Subcutaneous abdominal adipose tissue (tissue), 5 donors: ENCODE measurements around the gene FYN.

Experiments
- H3K27ac ChIP-seq: one replicate; pipeline ENCODE4 v1.7.0; 2013; ENCODE audit warnings: low read depth, mild to moderate bottlenecking, inconsistent platforms, low read length, moderate library complexity
- H3K27me3 ChIP-seq, 5 donors: one replicate each; pipeline ENCODE4 v1.7.0; 2013; ENCODE audit warnings: low read length in 5 of 5, inconsistent platforms in 1 of 5; ENCODE audit not compliant: control insufficient read depth in 5 of 5, insufficient read depth in 4 of 5
- H3K36me3 ChIP-seq, 5 donors: one replicate each; pipeline ENCODE4 v1.7.0; 2013; ENCODE audit warnings: low read length in 5 of 5; ENCODE audit not compliant: control insufficient read depth in 5 of 5, insufficient read depth in 5 of 5
- H3K4me1 ChIP-seq, 5 donors: one replicate each; pipeline ENCODE4 v1.7.0; 2013; ENCODE audit warnings: low read length in 5 of 5, mild to moderate bottlenecking in 3 of 5, moderate library complexity in 1 of 5; ENCODE audit not compliant: control insufficient read depth in 5 of 5, insufficient read depth in 5 of 5
- H3K4me3 ChIP-seq, 5 donors: one replicate each; pipeline ENCODE4 v1.7.0; 2013; ENCODE audit warnings: low read length in 5 of 5, low read depth in 1 of 5
- H3K9ac ChIP-seq, 5 donors: one replicate each; pipeline ENCODE4 v1.7.0; 2013; ENCODE audit warnings: low read length in 5 of 5, mild to moderate bottlenecking in 4 of 5, moderate library complexity in 3 of 5
- H3K9me3 ChIP-seq, 5 donors: one replicate each; pipeline ENCODE4 v1.7.0; 2013; ENCODE audit warnings: low read length in 5 of 5; ENCODE audit not compliant: control insufficient read depth in 5 of 5
- donor health status: healthy.
- donor health status: healthy.
- donor health status: healthy.
- donor health status: healthy.
- donor health status: healthy.

FYN gene

DNA sequence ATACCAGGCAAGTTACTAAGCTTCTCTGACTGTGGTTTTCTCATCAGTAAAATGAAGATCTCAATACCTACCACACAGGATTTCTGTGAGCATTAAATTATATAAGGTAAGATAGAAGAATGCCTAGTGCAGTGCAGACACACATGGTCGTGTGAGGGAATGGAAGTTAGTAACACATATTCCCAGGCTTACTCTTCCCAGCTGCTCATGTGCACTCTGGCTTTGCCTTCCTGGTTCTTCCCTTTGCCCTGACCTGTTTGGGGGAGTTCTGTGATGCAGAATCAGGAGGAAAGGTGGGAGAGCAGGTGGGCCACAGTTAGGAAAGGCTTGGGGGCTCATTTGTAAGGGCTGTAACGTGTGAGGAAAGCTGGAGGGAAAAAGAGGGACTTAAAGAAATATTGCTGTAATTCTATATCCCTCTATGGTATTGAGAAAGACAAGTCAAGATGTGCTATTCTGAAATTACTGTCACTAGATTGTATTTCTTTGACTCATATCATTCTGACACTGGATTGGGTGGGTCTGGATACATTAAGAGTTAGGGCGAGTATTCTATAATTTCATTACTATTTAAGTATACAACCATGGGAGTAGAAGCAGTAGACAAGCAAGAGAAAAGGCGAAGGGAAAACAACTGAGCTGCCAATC lies 47.7 kb downstream of the FYN start:
- Histone ChIP-seq H3K4me3 (no peak overlapping the region), H3K27ac (no peak overlapping the region), H3K27me3 (no peaks in the 10 kb centered on the region), H3K9ac (no peak overlapping the region), H3K36me3 (peaks cover 0 to 3% (median 0%) of the 10 kb centered on the region in 5 donors), H3K9me3 (no peaks in the 10 kb centered on the region), H3K4me1 (peaks cover 4 to 44% (median 37%) of the 10 kb centered on the region in 5 donors)

DNA sequence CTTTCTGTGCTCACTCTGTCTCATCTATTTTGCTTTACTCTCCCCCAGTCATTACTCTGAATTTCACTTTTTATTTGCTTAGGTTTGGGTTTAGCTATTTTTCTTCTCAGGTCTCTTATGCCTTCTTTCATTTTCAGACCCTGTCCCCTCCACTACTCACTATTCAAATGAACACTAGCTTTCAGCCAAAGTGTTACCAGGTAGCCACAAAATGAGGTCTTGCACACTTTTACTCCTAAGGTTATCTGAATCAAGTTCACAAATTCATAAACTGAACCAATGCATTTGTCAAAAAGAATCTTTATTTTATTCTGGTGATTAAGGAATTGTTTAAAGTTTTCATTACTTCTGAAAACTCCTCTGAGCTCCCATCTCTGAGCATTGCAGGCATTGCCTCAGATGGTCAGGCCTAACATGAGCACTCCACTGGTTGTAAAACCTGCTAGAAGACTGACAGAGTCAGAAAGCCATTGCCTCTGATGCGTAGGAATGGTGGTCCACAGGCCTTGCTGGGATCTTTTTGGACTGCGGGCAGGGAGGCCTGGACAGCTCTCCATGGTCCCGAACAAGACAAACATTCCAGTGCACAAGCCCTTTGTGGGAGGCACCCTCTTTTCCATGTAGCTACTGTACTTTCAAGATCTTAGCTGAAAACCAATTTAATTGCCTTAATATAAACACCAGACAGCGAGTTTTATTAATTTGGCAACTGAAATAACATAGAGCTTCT lies 48.5 kb downstream of the FYN start:
- no peaks in the 10 kb centered on the region for H3K27me3 ChIP-seq
- H3K4me1 ChIP-seq, result peaks cover 4 to 44% (median 32%) of the 10 kb centered on the region in 5 donors
- peak overlapping the region; percentile 73 for H3K27ac ChIP-seq
- H3K36me3 ChIP-seq, result peaks cover 0 to 3% (median 0%) of the 10 kb centered on the region in 5 donors
- no peak overlapping the region for H3K9ac ChIP-seq
- H3K9me3 ChIP-seq, result no peaks in the 10 kb centered on the region
- no peak overlapping the region for H3K4me3 ChIP-seq

DNA sequence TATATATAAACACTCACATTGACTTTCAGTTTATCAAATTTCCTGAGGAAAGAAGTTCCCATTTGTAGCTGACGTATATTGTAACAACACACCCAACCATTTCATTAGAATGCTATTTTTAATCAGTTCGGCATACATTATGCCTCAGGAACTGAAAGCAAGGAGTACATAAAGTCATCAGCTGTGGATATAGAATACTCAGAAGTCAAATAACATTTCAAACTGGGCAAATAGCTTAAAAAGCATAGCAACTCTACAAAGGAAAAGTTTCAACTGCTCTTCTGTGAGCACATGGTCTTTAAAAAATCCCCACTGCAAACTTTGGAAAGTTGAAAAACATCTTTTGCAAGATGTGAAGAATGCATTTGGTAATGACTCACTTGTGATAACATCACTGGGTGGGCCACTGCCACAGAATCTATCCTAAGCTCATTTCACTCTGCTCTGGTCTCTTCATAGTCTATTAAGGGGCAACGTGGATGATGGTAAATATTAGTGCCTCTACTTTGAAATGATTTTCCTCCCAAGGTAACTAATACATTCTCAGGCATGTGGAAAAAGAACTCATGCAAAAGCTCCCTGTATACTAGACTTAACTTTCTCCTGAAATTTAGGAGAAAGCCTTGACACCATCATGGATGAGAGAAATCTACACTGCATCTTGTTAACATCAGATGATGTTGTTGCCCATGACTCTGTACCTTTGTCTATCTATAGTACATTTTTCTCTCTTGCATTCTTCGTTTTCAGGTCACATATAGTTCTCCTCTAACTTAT lies 49.2 kb downstream of the FYN start:
- no peak overlapping the region for H3K4me3 ChIP-seq
- no peaks in the 10 kb centered on the region for H3K27me3 ChIP-seq
- peaks cover 0 to 3% (median 0%) of the 10 kb centered on the region in 5 donors for H3K36me3 ChIP-seq
- peaks cover 4 to 42% (median 27%) of the 10 kb centered on the region in 5 donors for H3K4me1 ChIP-seq
- peak overlapping the region in 2 of 5 donors; percentile 32 to 35 for H3K9ac ChIP-seq
- no peaks in the 10 kb centered on the region for H3K9me3 ChIP-seq
- peak overlapping the region; percentile 73 for H3K27ac ChIP-seq

DNA sequence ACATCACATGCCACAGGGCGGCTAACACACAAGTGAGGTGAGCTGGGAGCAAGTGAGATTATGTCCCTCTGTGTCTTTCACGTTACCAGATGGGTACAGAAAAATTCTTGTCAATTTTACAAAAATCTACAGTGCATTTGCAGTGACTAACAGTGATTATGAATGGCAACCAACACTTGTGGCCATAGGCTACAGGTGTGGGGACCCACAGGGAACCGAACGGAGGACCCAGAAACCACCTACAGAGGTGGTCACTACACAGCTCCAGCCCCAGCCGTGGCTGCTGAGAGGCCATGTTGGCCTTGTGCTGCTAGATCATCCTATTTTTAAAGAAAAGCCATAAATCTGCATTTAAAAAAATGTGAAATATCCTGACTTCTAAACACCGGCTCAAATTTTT lies 50.2 kb downstream of the FYN start:
- Histone ChIP-seq H3K9ac (no peak overlapping the region), H3K27ac (peak overlapping the region; percentile 73), H3K4me1 (peaks cover 7 to 46% (median 32%) of the 10 kb centered on the region in 5 donors), H3K9me3 (no peaks in the 10 kb centered on the region), H3K36me3 (peaks cover 0 to 4% (median 0%) of the 10 kb centered on the region in 5 donors), H3K27me3 (no peaks in the 10 kb centered on the region), H3K4me3 (no peak overlapping the region)

GRCh38 chr6:111819458-111819857 lies 53.8 kb downstream of the FYN start:
- Histone ChIP-seq H3K27ac (no peak overlapping the region), H3K36me3 (peaks cover 0 to 4% (median 0%) of the 10 kb centered on the region in 5 donors), H3K4me1 (peaks cover 7 to 38% (median 34%) of the 10 kb centered on the region in 5 donors), H3K9me3 (no peaks in the 10 kb centered on the region), H3K9ac (no peak overlapping the region), H3K4me3 (no peak overlapping the region), H3K27me3 (no peaks in the 10 kb centered on the region)

GRCh38 chr6:111818539-111819226 lies 54.6 kb downstream of the FYN start:
- Histone ChIP-seq H3K27me3 (no peaks in the 10 kb centered on the region), H3K36me3 (peaks cover 0 to 7% (median 0%) of the 10 kb centered on the region in 5 donors), H3K9me3 (no peaks in the 10 kb centered on the region), H3K4me3 (no peak overlapping the region), H3K27ac (no peak overlapping the region), H3K9ac (no peak overlapping the region), H3K4me1 (peaks cover 4 to 34% (median 28%) of the 10 kb centered on the region in 5 donors)

GRCh38 chr6:111817451-111818120 lies 55.7 kb downstream of the FYN start:
- no peak overlapping the region for H3K27ac ChIP-seq
- H3K36me3 ChIP-seq, result peaks cover 0 to 12% (median 0%) of the 10 kb centered on the region in 5 donors
- peaks cover 4 to 31% (median 27%) of the 10 kb centered on the region in 5 donors for H3K4me1 ChIP-seq
- no peak overlapping the region for H3K9ac ChIP-seq
- H3K27me3 ChIP-seq, result no peaks in the 10 kb centered on the region
- H3K4me3 ChIP-seq, result no peak overlapping the region
- H3K9me3 ChIP-seq, result no peaks in the 10 kb centered on the region

GRCh38 chr6:111813677-111814310 lies 59.5 kb downstream of the FYN start:
- H3K9ac ChIP-seq, result no peak overlapping the region
- no peak overlapping the region for H3K4me3 ChIP-seq
- H3K27me3 ChIP-seq, result no peaks in the 10 kb centered on the region
- no peaks in the 10 kb centered on the region for H3K9me3 ChIP-seq
- H3K36me3 ChIP-seq, result peaks cover 0 to 15% (median 0%) of the 10 kb centered on the region in 5 donors
- no peak overlapping the region for H3K27ac ChIP-seq
- peaks cover 3 to 35% (median 26%) of the 10 kb centered on the region in 5 donors for H3K4me1 ChIP-seq

DNA sequence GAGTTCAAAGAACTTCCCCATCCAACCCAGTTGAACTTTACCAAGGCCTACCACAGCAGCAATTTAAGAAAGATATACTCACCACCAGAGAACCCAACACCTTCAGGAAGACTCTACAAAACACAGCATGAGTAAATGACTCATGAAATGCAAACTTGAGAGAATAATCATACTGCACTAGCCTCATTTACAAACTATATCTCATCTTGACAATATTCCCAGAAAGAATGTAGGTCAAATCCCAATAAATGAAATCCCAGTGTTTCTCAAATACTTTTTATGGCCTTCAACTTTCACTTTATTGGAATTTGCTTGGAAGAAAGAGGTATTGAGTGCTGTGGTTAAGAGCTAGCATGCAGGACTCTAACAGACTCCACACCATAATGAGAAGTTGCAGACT lies 60.0 kb downstream of the FYN start:
- Histone ChIP-seq H3K4me1 (peaks cover 0 to 29% (median 20%) of the 10 kb centered on the region in 5 donors), H3K4me3 (no peak overlapping the region), H3K9me3 (no peaks in the 10 kb centered on the region), H3K27me3 (no peaks in the 10 kb centered on the region), H3K9ac (no peak overlapping the region), H3K36me3 (peaks cover 0 to 13% (median 5%) of the 10 kb centered on the region in 5 donors), H3K27ac (no peak overlapping the region)
